H1 (cell line): ENCODE data around the gene ZBTB7A. TPM values are rescaled to one million over a fixed set of nuclear protein-coding genes. Genes with fewer than 3 reads are reported as not detected.

Source experiments
- CEBPB ChIP-seq: IDR thresholded peaks from 2 replicates; pipeline ENCODE4 v1.6.1; 2012; ENCODE audit warnings: low read depth, low read length
- MAX ChIP-seq: IDR thresholded peaks from 2 replicates; pipeline ENCODE4 v1.6.1; 2012; ENCODE audit warnings: inconsistent platforms
- RBBP5 ChIP-seq: IDR thresholded peaks from 2 replicates; pipeline ENCODE4 v1.7.1; 2012; ENCODE audit warnings: low read depth, mild to moderate bottlenecking, inconsistent platforms, low read length, moderate library complexity, borderline replicate concordance
- SIN3A ChIP-seq, 2 experiments: IDR thresholded peaks in 1 of 2; conservative IDR thresholded peaks in 1 of 2; 2 replicates each; pipeline ENCODE4 v1.6.1; 2011 to 2012; ENCODE audit warnings: low read length in 2 of 2, improper control_type of control experiment in 1 of 2, low read depth in 1 of 2, mild to moderate bottlenecking in 1 of 2
- SP1 ChIP-seq: IDR thresholded peaks from 2 replicates; pipeline ENCODE4 v1.6.1; 2011; ENCODE audit warnings: low read depth, low read length
- polyA plus RNA-seq, 7 experiments: library from polyadenylated mRNA; depleted of rRNA in 3 of 7; stranded (reverse) in 5 of 7; unstranded in 2 of 7; fragments of >200 nt in 5 of 7; fragments of 200-250 nt in 2 of 7; gene quantifications; 1 replicate in 5 of 7; 2 replicates in 1 of 7; 4 replicates in 1 of 7; pipeline versions ENCODE4 v1.2.1 to v1.2.3, GENCODE V29; 2011 to 2013; ENCODE audit warnings: missing spikeins in 2 of 7, mixed read lengths in 2 of 7
- total RNA-seq: library from RNA; stranded (reverse); fragmentation: NEBNext Ultra II Directional; extraction: Animal tissue kit (Norgen Biotek cat#: 25700); gene quantifications from 2 replicates; pipeline ENCODE4 v1.2.1, GENCODE V29; 2021

Gene ZBTB7A
- total and polyA plus RNA-seq, 2 of the 8 experiments (the other 6 are each of a cell fraction or from before 2014, with no cell fraction given) = 5.6 to 17.8 TPM

DNA sequence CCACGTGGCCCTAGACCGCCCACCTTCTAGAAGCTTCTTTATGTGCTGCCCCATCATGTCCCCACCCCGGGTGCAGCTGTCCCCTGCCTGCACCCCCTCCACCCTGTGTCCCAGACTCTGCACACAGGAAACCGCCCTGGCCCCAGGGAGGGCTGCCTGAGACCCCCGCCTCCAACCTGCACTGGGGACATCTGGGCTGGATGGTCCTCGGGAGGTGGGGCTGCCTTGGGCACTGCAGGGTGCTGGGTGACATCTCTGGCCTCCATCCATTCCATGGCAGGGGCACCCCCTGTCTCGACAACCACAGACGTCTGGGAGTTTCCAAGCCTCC is 17.8 kb upstream of the ZBTB7A start (continued):
- no peak for TF ChIP-seq MAX
- no peak for TF ChIP-seq SP1
- no peak for TF ChIP-seq CEBPB
- no peak for TF ChIP-seq SIN3A (conservative IDR thresholded peaks at IDR 0.05 in 1 of 2, IDR thresholded peaks at IDR 0.05 in 1 of 2; ENCODE audit: low read depth in 1 of 2, low read length in 2 of 2)
- no peak for TF ChIP-seq RBBP5
